Parathyroid adenoma (tissue), 2 donors: Measurements from ENCODE around the gene CHID1.

ENCODE experiments used
- H2AFZ ChIP-seq: fragments of 300-600 bp; sonication (generic); one replicate; pipeline ENCODE4 v1.7.0; 2017; ENCODE audit warnings: antibody characterized with exemption, mild to moderate bottlenecking
- H3K27ac ChIP-seq: fragments of 300-600 bp; sonication (generic); one replicate; pipeline ENCODE4 v1.7.0; 2017
- H3K27me3 ChIP-seq: fragments of 300-600 bp; sonication (generic); one replicate; pipeline ENCODE4 v1.7.0; 2017; ENCODE audit warnings: low read length; ENCODE audit not compliant: control insufficient read depth, insufficient read depth
- H3K36me3 ChIP-seq: fragments of 300-600 bp; sonication (generic); one replicate; pipeline ENCODE4 v1.7.0; 2017; ENCODE audit warnings: low read length; ENCODE audit not compliant: control insufficient read depth, insufficient read depth
- H3K4me1 ChIP-seq: fragments of 300-600 bp; sonication (generic); one replicate; pipeline ENCODE4 v1.7.0; 2017; ENCODE audit warnings: control low read depth
- H3K4me2 ChIP-seq: fragments of 300-600 bp; sonication (generic); one replicate; pipeline ENCODE4 v1.7.0; 2017; ENCODE audit warnings: low read length
- H3K4me3 ChIP-seq: fragments of 300-600 bp; sonication (generic); one replicate; pipeline ENCODE4 v1.7.0; 2017; ENCODE audit warnings: low read depth, low read length
- H3K79me2 ChIP-seq: fragments of 300-600 bp; sonication (generic); one replicate; pipeline ENCODE4 v1.7.0; 2017; ENCODE audit warnings: control low read depth
- H3K9ac ChIP-seq: fragments of 300-600 bp; sonication (generic); one replicate; pipeline ENCODE4 v1.7.0; 2017; ENCODE audit warnings: mild to moderate bottlenecking
- H3K9me3 ChIP-seq: fragments of 300-600 bp; sonication (generic); one replicate; pipeline ENCODE4 v1.7.0; 2017; ENCODE audit warnings: low read length; ENCODE audit not compliant: control insufficient read depth
- CTCF ChIP-seq: fragments of 300-600 bp; sonication (generic); IDR thresholded peaks from one replicate; pipeline ENCODE4 v1.7.0; 2017; ENCODE audit warnings: antibody characterized with exemption, mild to moderate bottlenecking
- donor health status: primary hyperparathyroidism.

The CHID1 gene

GRCh38 chr11:927871-928270, 17.3 kb upstream of the CHID1 start:
- no peaks in the 10 kb centered on the region for H3K27me3 ChIP-seq
- TF ChIP-seq CTCF, result no peak
- no peak overlapping the region for H3K27ac ChIP-seq
- no peaks in the 10 kb centered on the region for H3K36me3 ChIP-seq
- H3K9ac ChIP-seq, result no peak overlapping the region
- no peaks in the 10 kb centered on the region for H3K9me3 ChIP-seq
- no peak overlapping the region for H3K4me3 ChIP-seq
- H3K4me1 ChIP-seq, result peaks cover 6% of the 10 kb centered on the region
- no peak overlapping the region for H2AFZ ChIP-seq
- peaks cover 3% of the 10 kb centered on the region for H3K79me2 ChIP-seq
- no peak overlapping the region for H3K4me2 ChIP-seq

GRCh38 chr11:926341-926916, 15.8 kb upstream of the CHID1 start:
- Histone ChIP-seq H3K9me3 (no peaks in the 10 kb centered on the region), H2AFZ (no peak overlapping the region), H3K27ac (peak overlapping the region; percentile 36), H3K4me2 (peak overlapping the region; percentile 73), H3K4me1 (peaks cover 3% of the 10 kb centered on the region), H3K9ac (no peak overlapping the region), H3K36me3 (no peaks in the 10 kb centered on the region), H3K79me2 (no peaks in the 10 kb centered on the region), H3K27me3 (no peaks in the 10 kb centered on the region), H3K4me3 (peak overlapping the region; percentile 64)
- no peak for TF ChIP-seq CTCF

GRCh38 chr11:925496-926301, 15.1 kb upstream of the CHID1 start, which contains the start of gene AP2A2:
AP2A2 (plus strand) TSS chr11:925870; CDS start chr11:926022, 152 bp downstream.
- Histone ChIP-seq H3K36me3 (no peaks in the 10 kb centered on the region), H3K27ac (peak within 1 kb of the TSS; percentile 36), H3K27me3 (no peaks in the 10 kb centered on the region), H2AFZ (peak within 1 kb of the TSS; percentile 64), H3K9me3 (no peaks in the 10 kb centered on the region), H3K9ac (no peak within 1 kb of the TSS), H3K4me2 (peak within 1 kb of the TSS; percentile 73), H3K79me2 (no peaks in the 10 kb centered on the region), H3K4me3 (peak within 1 kb of the TSS; percentile 64), H3K4me1 (peaks cover 3% of the 10 kb centered on the region)
- TF ChIP-seq CTCF, result peak; percentile 36

- no peak for TF ChIP-seq CTCF
- no peak overlapping the region for H3K27ac ChIP-seq
- H3K4me1 ChIP-seq, result peaks cover 3% of the 10 kb centered on the region
- H3K4me2 ChIP-seq, result no peak overlapping the region
- peak overlapping the region; percentile 22 for H3K4me3 ChIP-seq
- no peaks in the 10 kb centered on the region for H3K36me3 ChIP-seq
- no peaks in the 10 kb centered on the region for H3K9me3 ChIP-seq
- H3K9ac ChIP-seq, result no peak overlapping the region
- peak overlapping the region; percentile 64 for H2AFZ ChIP-seq
- H3K79me2 ChIP-seq, result no peaks in the 10 kb centered on the region
- no peaks in the 10 kb centered on the region for H3K27me3 ChIP-seq
Measured at GRCh38 chr11:925158-925495, 14.5 kb upstream of the CHID1 start.
